Measurements from ENCODE around the gene TOGARAM1. TPM values are rescaled to one million over a fixed set of nuclear protein-coding genes. Genes with fewer than 3 reads are reported as not detected.

The TOGARAM1 gene
- total RNA-seq, 1 experiment from 2014 or later: 6.4 TPM

GRCh38 chr14:44961151-44961553 is 838 bp upstream of the TOGARAM1 start:
- no peaks in the 10 kb centered on the region for H3K9me3 Mint-ChIP-seq
- H3K4me3 Mint-ChIP-seq: no peak overlapping the region
- CTCF ChIA-PET: interaction anchor here (0.8 to 2.2 kb wide), 5 partner anchors 18 to 292 kb away, joined by 3 to 16 read pairs (median 3); partner anchors contain the start of gene MIS18BP1
- H3K27me3 Mint-ChIP-seq (ENCODE audit: low read depth): no peaks in the 10 kb centered on the region
- TF ChIP-seq GABPB1 (CRISPR knock-in tag; IDR thresholded peaks at IDR 0.05): no peak
- TF ChIP-seq TCF7 (CRISPR knock-in tag; IDR thresholded peaks at IDR 0.05; ENCODE audit: low read depth): no peak
- no peak for TF ChIP-seq ZSCAN18 (CRISPR knock-in tag; IDR thresholded peaks at IDR 0.05)
- TF ChIP-seq ZNF396 (CRISPR knock-in tag; IDR thresholded peaks at IDR 0.05; ENCODE audit: borderline replicate concordance): no peak
- TF ChIP-seq GRHL2 (CRISPR knock-in tag; IDR thresholded peaks at IDR 0.05; ENCODE audit: insufficient replicate concordance, severe bottlenecking): no peak
- TF ChIP-seq ZBTB43 (CRISPR knock-in tag; IDR thresholded peaks at IDR 0.05): no peak
- no peak for TF ChIP-seq MXD4 (CRISPR knock-in tag; IDR thresholded peaks at IDR 0.05; ENCODE audit: borderline replicate concordance)
- no peak for TF ChIP-seq ZNF263 (CRISPR knock-in tag; IDR thresholded peaks at IDR 0.05; ENCODE audit: low read depth)
- TF ChIP-seq ZNF425 (CRISPR knock-in tag; conservative IDR thresholded peaks at IDR 0.05): no peak
- no peak for TF ChIP-seq SMAD3 (CRISPR knock-in tag; IDR thresholded peaks at IDR 0.05; ENCODE audit: borderline replicate concordance)
- TF ChIP-seq E2F1 (CRISPR knock-in tag; IDR thresholded peaks at IDR 0.05): no peak
- TF ChIP-seq ARID4B (CRISPR knock-in tag; IDR thresholded peaks at IDR 0.05; ENCODE audit: borderline replicate concordance): no peak
- TF ChIP-seq ATF1 (CRISPR knock-in tag; IDR thresholded peaks at IDR 0.05): no peak
- no peak for TF ChIP-seq E2F5 (CRISPR knock-in tag; IDR thresholded peaks at IDR 0.05)
- TF ChIP-seq ZMAT4 (CRISPR knock-in tag; IDR thresholded peaks at IDR 0.05): no peak
- no peak for TF ChIP-seq ESRRA (CRISPR knock-in tag; IDR thresholded peaks at IDR 0.05; ENCODE audit: borderline replicate concordance)
- no peak for TF ChIP-seq NR1H2 (CRISPR knock-in tag; IDR thresholded peaks at IDR 0.05)
- TF ChIP-seq ZNF232 (CRISPR knock-in tag; IDR thresholded peaks at IDR 0.05): no peak
- POLR2A ChIA-PET: interaction anchor here (0.5 to 1.7 kb wide), 7 partner anchors 22 to 175 kb away, joined by 3 to 7 read pairs (median 3); partner anchors contain the start of gene PRPF39
- no peak overlapping the region for H3K27ac Mint-ChIP-seq
- DNase-seq (ENCODE audit: low spot score) (peak; percentile 49), ATAC-seq (peak; percentile 16)
- peaks cover 34% of the 10 kb centered on the region for H3K4me1 Mint-ChIP-seq
- H3K36me3 Mint-ChIP-seq: no peaks in the 10 kb centered on the region

Measured in WTC11 (cell line).